HG03575 (cell line): ENCODE data around the gene CDHR5.
"Not testable (repeated sequence)": the region's sequence is repeated elsewhere in the genome, so short reads cannot be mapped to it uniquely, and the experiment has no call there.

Experiments
- ATAC-seq: cut with Tn5 transposase; IDR thresholded peaks from one replicate; pipeline ENCODE4 v1.9.1; 2021; ENCODE audit not compliant: unreplicated experiment, insufficient number of reproducible peaks, low FRiP score; ENCODE audit errors: extremely low read depth

The CDHR5 gene

GRCh38 chr11:624705-625635 lies at the start of gene CDHR5:
CDHR5 (minus strand) TSS chr11:624955; CDS start chr11:624902, 53 bp downstream.
- ATAC-seq, result no peak

GRCh38 chr11:674406-674805 lies 49.7 kb upstream of the CDHR5 start:
- ATAC-seq, result no peak

DNA sequence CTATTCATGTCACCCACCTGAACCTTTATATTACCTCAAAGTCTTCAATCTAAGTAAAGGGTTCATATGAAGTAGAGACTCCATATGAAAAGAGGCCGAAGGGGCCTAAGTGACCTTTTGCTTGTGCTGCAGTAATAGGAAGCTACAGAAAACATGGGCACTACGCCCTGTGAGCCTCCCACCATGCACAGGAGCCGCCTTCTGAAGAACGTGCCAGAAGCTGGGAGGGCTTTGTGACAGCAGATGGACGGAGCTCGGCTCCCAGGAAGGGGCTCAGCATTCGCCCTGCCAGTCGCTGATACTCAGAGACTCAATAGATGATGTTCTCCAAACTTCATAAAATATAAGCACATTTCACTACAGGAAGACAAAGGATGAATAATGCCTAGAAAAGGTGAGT lies 49.1 kb upstream of the CDHR5 start:
- no peak for ATAC-seq

DNA sequence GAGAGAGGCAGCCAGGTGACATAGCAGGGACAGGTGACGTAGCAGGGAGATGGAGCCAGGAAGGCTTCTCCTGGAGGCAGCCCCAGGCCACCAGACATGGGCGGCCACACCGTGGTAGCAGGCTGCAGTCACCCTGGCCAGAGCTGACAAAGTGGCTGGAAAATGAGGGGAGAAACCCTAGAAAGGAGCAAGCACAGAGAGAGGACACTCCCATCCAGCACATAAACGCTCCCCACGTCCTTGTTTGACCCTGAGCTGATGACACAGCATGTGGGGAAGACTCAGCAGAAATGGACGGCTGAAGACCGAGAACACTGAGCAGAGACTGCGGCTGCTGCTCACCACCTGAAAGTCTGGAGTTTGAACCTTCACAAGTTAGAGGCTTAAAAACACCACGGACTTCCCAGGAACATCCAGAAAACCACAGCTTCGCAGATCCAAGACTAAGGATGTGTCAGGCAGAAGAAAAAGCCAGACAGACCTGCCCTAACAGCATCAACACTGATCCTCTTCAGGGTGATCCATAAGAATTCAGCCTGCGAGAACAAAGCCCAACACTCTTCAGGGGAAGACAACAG lies 41.0 kb upstream of the CDHR5 start:
- no peak for ATAC-seq

GRCh38 chr11:665062-665703 lies 40.4 kb upstream of the CDHR5 start:
- ATAC-seq, result no peak

DNA sequence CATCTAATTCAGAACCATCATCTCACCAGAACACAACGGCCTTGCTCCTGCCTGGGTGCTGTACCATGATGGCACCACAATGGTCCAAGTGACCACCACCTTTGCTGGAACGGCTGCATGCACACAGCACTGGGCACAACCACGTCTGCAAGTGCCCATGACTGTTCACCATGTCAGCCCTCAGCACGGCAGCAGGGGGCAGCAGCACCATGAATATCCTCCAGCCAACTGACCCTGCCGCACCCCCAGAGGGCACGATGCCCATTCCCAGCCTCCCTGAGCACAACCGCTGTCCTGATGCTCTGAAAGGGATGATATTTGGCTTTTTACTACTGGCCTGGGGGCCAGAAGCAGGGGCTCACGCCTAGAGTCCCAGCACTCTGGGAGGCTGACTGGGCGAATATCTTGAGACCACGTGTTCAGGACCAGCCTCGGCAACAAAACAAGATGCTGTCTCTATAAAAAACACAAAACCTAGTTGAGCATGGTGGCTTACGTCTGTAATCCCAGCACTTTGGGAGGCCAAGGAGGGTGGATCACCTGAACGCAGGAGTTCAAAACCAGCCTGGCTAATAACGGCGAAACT lies 38.0 kb upstream of the CDHR5 start:
- ATAC-seq, result no peak

DNA sequence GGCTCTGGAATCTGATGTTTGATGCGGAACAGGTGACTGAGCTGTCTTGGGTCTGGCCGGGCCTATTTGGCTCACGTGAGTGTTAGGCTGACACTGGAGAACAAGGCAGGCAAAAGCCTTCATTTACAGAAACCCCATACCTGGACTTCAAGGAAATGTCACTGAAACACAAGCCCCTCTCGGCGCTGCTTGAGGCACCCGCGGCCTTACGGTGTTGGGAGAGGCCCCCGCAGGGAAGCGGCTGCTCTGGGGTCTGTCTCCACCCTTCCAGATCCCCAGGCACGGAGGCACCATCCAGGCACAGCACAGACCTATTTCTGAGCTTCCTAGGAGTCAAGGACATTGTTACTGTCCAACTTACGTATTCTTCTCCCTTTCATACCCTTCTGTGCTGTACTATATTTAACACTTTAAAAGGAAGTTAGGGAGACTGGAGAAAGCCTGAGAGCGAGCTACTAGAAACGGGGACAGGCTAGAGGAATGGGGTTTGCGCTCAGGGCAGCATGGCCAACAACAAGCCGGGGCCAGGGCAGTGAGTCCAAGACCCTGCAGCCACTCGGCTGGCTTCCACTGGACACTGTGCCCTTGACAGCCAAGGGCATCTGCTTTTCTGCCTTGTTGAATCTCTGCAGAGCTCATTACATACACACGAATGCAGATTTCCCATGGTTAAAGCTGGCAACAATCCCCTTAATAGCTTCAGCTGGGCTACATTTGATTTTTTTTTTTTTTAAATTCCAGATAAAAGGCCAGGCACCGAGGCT lies 36.1 kb upstream of the CDHR5 start:
- ATAC-seq, result no peak

DNA sequence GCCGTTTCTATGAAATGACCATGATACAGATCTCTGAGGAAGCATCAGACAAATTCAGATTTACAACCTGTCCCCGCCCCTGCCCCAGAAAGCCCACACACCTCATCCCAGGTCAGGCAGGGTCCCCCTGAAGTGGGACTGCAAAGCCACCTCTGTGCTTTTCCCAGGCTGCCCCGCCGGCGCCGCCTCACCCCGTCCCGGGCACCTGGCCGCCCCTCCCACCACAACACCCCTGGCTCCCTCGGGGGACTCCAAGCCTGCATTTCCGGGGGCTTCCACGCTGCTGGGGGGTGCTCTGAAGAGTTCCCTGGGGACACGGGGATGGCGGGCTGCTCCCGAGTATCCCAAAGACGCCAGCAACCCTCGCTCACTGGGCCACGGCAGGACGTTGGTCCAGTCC lies 35.5 kb upstream of the CDHR5 start:
- no peak for ATAC-seq

GRCh38 chr11:659532-660085 lies 34.9 kb upstream of the CDHR5 start:
- ATAC-seq, result no peak

- ATAC-seq, result no peak
Measured at GRCh38 chr11:657691-658126, 33.0 kb upstream of the CDHR5 start.

- no peak for ATAC-seq
Measured at GRCh38 chr11:656866-657265, 32.1 kb upstream of the CDHR5 start.

DNA sequence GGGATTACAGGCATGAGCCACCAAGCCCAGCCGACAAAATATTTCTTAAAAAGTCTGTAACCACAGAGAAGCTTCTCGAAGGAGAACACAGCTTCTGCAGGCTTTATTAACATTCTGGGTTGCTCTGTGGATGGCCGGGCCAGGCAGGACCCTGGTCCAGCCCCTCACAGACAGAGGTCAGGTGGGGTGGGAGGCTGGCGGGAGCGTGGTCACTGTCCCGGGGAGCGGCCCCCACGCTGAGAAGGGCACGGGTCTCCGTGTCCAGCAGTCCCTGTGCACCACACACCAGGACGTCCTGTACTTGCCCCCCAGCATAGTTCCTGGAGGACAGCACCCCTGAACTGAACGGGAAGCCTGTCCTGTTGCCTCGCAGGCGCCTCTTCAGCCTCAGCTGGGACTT lies 31.7 kb upstream of the CDHR5 start:
- ATAC-seq, result no peak

- ATAC-seq, result no peak
Measured at GRCh38 chr11:655036-655726, 30.4 kb upstream of the CDHR5 start.

- not testable (repeated sequence) for ATAC-seq
Measured at GRCh38 chr11:654444-654843, 29.7 kb upstream of the CDHR5 start.

DNA sequence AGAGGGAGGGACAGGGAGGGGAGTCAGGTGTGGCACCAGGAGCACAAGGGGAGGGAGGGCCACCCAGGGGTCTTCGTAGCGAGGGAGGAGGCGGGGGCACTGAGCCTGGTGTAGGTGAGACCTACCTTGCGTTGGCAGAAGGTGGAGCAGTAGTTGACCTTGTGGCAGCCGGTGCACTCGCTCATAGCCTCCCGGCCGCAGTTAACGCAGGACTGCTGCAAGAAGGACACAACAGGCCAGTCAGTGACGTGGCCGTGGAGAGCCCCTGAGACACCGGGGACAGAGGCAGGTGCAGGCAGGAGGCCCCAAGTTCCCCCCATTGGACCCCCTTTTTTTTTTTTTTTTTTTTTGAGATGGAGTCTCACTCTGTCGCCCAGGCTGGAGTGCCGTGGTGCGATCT lies 29.1 kb upstream of the CDHR5 start:
- ATAC-seq, result no peak

GRCh38 chr11:653136-653535 lies 28.4 kb upstream of the CDHR5 start:
- not testable (repeated sequence) for ATAC-seq

DNA sequence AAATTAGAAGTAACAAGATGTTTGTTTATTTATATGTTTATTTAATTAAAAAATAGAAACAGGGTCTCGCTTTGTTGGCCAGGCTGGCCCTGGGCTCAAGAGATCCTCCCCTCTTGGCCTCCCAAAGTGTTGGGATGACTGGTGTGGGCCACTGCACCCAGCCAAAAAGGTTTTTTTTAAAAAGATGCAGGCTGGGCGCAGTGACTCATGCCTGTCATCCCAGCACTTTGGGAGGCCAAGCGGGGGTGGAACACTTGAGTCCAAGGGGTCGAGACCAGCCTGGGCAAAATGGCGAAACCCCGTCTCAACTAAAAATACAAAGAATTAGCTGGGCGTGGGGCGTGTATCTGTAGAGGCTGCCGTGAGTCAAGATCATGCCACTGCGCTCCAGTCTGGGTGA lies 25.7 kb upstream of the CDHR5 start:
- ATAC-seq, result no peak

DNA sequence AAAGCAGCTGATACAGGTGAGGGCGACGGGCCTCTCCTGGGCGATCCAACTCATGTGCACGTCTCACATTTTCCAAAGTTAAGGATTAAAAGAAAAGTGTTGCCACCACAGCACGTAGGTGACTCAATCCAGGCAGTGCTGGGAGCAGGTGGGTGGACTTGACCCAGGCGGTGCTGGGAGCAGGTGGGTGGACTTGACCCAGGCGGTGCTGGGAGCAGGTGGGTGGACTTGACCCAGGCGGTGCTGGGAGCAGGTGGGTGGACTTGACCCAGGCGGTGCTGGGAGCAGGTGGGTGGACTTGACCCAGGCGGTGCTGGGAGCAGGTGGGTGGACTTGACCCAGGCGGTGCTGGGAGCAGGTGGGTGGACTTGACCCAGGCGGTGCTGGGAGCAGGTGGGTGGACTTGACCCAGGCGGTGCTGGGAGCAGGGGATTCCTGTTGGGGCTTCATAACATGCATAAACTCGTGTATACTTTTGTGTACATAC lies 23.0 kb upstream of the CDHR5 start:
- not testable (repeated sequence) for ATAC-seq
